NCI-H82 (cell line): ENCODE results near the gene TIPRL.
"Not testable (repeated sequence)": the region's sequence is repeated elsewhere in the genome, so short reads cannot be mapped to it uniquely, and the experiment has no call there.

Source experiments
- DNase-seq: peaks from one replicate; lab custom pipeline; 2025; lab: John Stamatoyannopoulos, UW

The TIPRL gene

GRCh38 chr1:168178638-168179437 lies at the start of gene TIPRL:
Gene TIPRL (plus strand): TSS chr1:168178962. CDS start chr1:168179078, 116 bp downstream.
- peak; percentile 99 for DNase-seq

GRCh38 chr1:168129933-168130332 lies 48.8 kb upstream of the TIPRL start:
- no peak for DNase-seq

- no peak for DNase-seq
Observed at GRCh38 chr1:168134132-168134531, 44.6 kb upstream of the TIPRL start.

GRCh38 chr1:168134642-168135041 lies 44.1 kb upstream of the TIPRL start:
- DNase-seq: no peak

- DNase-seq: peak; percentile 53
Observed at GRCh38 chr1:168135116-168135920, 43.4 kb upstream of the TIPRL start.

GRCh38 chr1:168135921-168136708 lies 42.6 kb upstream of the TIPRL start:
- peak; percentile 63 for DNase-seq

GRCh38 chr1:168136709-168137514 lies 41.9 kb upstream of the TIPRL start, which contains the start of gene GPR161:
Gene GPR161 (minus strand): TSS chr1:168136930. CDS start chr1:168104850, 32,080 bp downstream.
- peak; percentile 75 for DNase-seq

- no peak for DNase-seq
Observed at GRCh38 chr1:168137515-168137821, 41.3 kb upstream of the TIPRL start.

GRCh38 chr1:168138134-168138533 lies 40.6 kb upstream of the TIPRL start:
- no peak for DNase-seq

GRCh38 chr1:168139070-168139469 lies 39.7 kb upstream of the TIPRL start:
- no peak for DNase-seq

GRCh38 chr1:168141871-168142385 lies 36.8 kb upstream of the TIPRL start:
- peak; percentile 45 for DNase-seq

GRCh38 chr1:168145184-168146159 lies 33.3 kb upstream of the TIPRL start:
- DNase-seq: peak; percentile 93

GRCh38 chr1:168146160-168146539 lies 32.6 kb upstream of the TIPRL start:
- DNase-seq: no peak

GRCh38 chr1:168146626-168147025 lies 32.1 kb upstream of the TIPRL start:
- DNase-seq: no peak

GRCh38 chr1:168148916-168149315 lies 29.8 kb upstream of the TIPRL start:
- no peak for DNase-seq

- no peak for DNase-seq
Observed at GRCh38 chr1:168150283-168150682, 28.5 kb upstream of the TIPRL start.

GRCh38 chr1:168151935-168152334 lies 26.8 kb upstream of the TIPRL start:
- no peak for DNase-seq

- DNase-seq: not testable (repeated sequence)
Observed at GRCh38 chr1:168154707-168155106, 24.1 kb upstream of the TIPRL start.

GRCh38 chr1:168155910-168156309 lies 22.9 kb upstream of the TIPRL start:
- no peak for DNase-seq

- DNase-seq: no peak
Observed at GRCh38 chr1:168157638-168158037, 21.1 kb upstream of the TIPRL start.
